Mucosa of rectum (tissue), 2 donors: ENCODE data around the gene STAT5A.

Experiments
- H3K27ac ChIP-seq, 2 donors: one replicate each; pipeline ENCODE4 v1.7.0; 2013; ENCODE audit warnings: inconsistent platforms in 2 of 2, low read depth in 2 of 2, low read length in 2 of 2
- H3K27me3 ChIP-seq, 2 donors: one replicate each; pipeline ENCODE4 v1.7.0; 2013; ENCODE audit warnings: low read length in 2 of 2; ENCODE audit not compliant: control insufficient read depth in 2 of 2, insufficient read depth in 2 of 2
- H3K36me3 ChIP-seq, 2 donors: one replicate each; pipeline ENCODE4 v1.7.0; 2013; ENCODE audit warnings: low read length in 2 of 2; ENCODE audit not compliant: control insufficient read depth in 2 of 2, insufficient read depth in 2 of 2
- H3K4me1 ChIP-seq, 2 donors: one replicate each; pipeline ENCODE4 v1.7.0; 2013; ENCODE audit warnings: low read length in 2 of 2, mild to moderate bottlenecking in 1 of 2; ENCODE audit not compliant: control insufficient read depth in 2 of 2, insufficient read depth in 2 of 2
- H3K4me3 ChIP-seq, 2 donors: one replicate each; pipeline ENCODE4 v1.7.0; 2013; ENCODE audit warnings: low read length in 2 of 2
- H3K9ac ChIP-seq, 2 donors: one replicate each; pipeline ENCODE4 v1.7.0; 2013; ENCODE audit warnings: low read length in 2 of 2, low read depth in 1 of 2, mild to moderate bottlenecking in 1 of 2
- H3K9me3 ChIP-seq, 2 donors: one replicate each; pipeline ENCODE4 v1.7.0; 2013; ENCODE audit warnings: low read length in 2 of 2; ENCODE audit not compliant: control insufficient read depth in 2 of 2
- donor health status: healthy.
- donor health status: Normal muscosa, but diverticular disease.

STAT5A gene

DNA sequence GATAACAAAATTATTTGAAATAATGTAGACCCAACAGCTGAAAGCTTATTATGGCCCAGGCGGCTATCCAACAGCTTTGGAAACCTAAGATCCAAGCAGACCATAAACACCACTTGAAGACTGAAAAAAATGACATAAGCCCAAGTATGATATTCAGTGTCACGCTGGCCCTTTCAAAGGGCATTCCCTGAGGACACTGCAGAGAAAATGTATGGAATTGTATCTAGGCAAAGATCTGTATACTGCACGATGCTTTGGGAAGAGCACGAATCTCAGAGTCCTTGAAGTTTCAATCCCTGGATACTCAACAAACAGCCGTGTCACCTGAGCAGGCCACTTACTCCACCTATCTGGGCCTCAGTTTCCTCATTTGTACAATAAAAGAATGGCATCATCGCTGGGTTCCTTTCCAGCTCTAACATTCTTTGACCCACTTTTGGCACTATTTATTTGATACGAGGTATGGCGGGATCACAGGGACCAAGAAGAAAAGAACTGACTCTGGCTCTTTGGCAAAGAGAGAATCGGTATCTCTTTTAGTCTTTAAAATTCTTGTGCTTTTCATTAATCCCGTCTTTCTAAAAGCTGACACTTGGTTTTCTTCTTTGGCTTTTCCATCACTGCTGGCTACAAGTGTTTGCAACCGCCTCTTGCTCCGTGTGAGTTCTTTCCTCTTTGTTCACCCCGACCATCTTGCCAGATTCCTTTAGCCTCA is 13.3 kb upstream of the STAT5A start:
- no peaks in the 10 kb centered on the region for H3K36me3 ChIP-seq
- H3K4me3 ChIP-seq: peak overlapping the region; percentile 72 to 82
- H3K27me3 ChIP-seq: no peaks in the 10 kb centered on the region
- peak overlapping the region; percentile 79 to 87 for H3K9ac ChIP-seq
- H3K9me3 ChIP-seq: no peaks in the 10 kb centered on the region
- peak overlapping the region; percentile 26 to 82 for H3K27ac ChIP-seq
- peaks cover 12 to 15% of the 10 kb centered on the region in 2 donors for H3K4me1 ChIP-seq

DNA sequence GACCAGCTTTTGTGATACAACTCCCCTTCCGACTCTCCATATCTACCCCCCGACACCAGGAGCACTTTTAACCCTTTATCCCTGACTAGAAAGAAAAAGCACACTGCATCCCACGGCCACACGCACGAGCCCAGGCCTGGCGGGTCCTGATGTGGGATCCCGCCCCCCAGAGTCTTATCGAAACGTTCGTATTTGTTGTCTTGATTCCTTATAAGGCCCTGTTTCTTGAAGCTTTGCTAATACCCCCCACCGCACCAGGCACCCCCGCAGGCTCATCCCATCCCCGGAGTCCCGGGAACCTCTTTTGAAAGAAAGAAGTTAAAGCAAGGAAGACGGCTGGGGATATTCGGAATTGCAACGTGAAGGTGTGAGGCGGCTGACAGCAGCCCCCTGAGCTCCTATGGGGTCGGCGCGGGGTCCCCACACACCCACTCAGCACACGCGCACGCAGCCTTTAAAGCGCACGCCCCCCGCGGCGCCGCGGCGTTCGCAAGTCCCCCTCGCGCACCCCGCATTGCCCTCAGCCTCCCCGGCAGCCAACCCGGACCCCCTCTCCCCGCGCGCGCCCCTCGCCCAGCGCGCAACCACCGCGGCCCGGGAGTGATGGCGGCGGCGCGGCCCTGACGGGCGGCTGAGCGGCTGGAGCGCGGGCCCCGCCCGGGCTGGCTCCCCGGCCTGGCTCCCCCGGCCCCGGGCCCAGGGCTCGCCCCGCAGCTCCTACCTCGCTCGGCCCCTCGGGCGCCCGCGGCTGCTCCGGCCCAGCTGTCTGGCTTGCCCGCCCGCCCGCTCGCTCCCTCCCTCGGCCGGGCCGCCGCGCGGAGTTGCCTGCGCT is 12.6 kb upstream of the STAT5A start:
- Histone ChIP-seq H3K9ac (peak overlapping the region; percentile 79 to 87), H3K27ac (peak overlapping the region; percentile 40 to 82), H3K4me3 (peak overlapping the region; percentile 72 to 82), H3K36me3 (no peaks in the 10 kb centered on the region), H3K27me3 (no peaks in the 10 kb centered on the region), H3K4me1 (peaks cover 12 to 15% of the 10 kb centered on the region in 2 donors), H3K9me3 (no peaks in the 10 kb centered on the region)

- H3K9ac ChIP-seq: peak within 1 kb of the TSS; percentile 87 to 92
- no peaks in the 10 kb centered on the region for H3K9me3 ChIP-seq
- H3K36me3 ChIP-seq: no peaks in the 10 kb centered on the region
- H3K4me3 ChIP-seq: peak within 1 kb of the TSS; percentile 72 to 82
- H3K27ac ChIP-seq: peak within 1 kb of the TSS; percentile 76 to 82
- H3K27me3 ChIP-seq: no peaks in the 10 kb centered on the region
- peaks cover 12 to 15% of the 10 kb centered on the region in 2 donors for H3K4me1 ChIP-seq
These were observed 12.0 kb upstream of the STAT5A start, which contains the start of gene STAT5B for GRCh38 chr17:42276359-42276608. STAT5B (minus strand) TSS chr17:42276391; CDS start chr17:42232127, 44,264 bp downstream.

DNA sequence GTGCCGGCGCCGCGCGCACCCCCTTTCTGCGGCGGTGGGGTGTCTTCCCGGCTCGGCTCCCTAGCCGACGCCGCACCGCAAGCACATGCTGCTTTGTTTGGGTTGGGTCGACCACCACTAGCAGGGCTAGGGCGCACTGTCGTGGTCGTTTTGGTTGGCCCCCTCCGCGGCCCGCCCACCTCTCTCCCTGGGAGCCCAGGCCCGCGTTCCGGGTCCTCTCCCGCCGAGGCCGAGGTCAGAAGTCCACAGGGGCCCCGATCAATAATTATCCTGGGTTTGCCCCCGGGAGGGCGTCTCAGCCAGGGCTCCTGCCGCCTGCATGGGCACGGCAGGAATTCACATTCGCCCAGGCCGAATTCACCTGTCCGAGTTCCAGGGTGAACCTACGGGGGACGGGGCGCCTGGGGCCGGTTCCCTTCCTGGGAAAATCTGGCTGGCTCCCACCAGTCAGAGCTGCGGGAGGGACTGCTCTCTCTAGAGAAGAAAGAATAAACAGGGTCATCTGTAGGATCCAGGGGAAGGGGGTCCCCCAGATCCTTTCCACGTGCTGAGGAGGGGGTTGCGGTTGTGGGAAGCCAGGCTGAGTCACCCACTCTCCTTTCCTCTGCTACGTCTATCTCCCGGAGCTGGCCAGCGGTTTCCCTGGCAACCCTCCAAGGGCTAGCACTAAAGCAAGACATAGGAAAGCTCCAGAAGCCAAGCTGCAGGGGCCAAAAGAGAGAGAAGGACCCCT is 11.5 kb upstream of the STAT5A start:
- no peaks in the 10 kb centered on the region for H3K27me3 ChIP-seq
- H3K27ac ChIP-seq: peak overlapping the region; percentile 76 to 82
- H3K4me3 ChIP-seq: peak overlapping the region; percentile 71 to 72
- H3K4me1 ChIP-seq: peaks cover 12 to 15% of the 10 kb centered on the region in 2 donors
- H3K36me3 ChIP-seq: no peaks in the 10 kb centered on the region
- no peaks in the 10 kb centered on the region for H3K9me3 ChIP-seq
- H3K9ac ChIP-seq: peak overlapping the region; percentile 87 to 92

GRCh38 chr17:42277342-42277712 is 11.0 kb upstream of the STAT5A start:
- Histone ChIP-seq H3K27ac (peak overlapping the region; percentile 76 to 82), H3K9me3 (no peaks in the 10 kb centered on the region), H3K4me1 (peaks cover 12 to 15% of the 10 kb centered on the region in 2 donors), H3K4me3 (peak overlapping the region; percentile 71 to 72), H3K9ac (no peak overlapping the region), H3K27me3 (no peaks in the 10 kb centered on the region), H3K36me3 (no peaks in the 10 kb centered on the region)

DNA sequence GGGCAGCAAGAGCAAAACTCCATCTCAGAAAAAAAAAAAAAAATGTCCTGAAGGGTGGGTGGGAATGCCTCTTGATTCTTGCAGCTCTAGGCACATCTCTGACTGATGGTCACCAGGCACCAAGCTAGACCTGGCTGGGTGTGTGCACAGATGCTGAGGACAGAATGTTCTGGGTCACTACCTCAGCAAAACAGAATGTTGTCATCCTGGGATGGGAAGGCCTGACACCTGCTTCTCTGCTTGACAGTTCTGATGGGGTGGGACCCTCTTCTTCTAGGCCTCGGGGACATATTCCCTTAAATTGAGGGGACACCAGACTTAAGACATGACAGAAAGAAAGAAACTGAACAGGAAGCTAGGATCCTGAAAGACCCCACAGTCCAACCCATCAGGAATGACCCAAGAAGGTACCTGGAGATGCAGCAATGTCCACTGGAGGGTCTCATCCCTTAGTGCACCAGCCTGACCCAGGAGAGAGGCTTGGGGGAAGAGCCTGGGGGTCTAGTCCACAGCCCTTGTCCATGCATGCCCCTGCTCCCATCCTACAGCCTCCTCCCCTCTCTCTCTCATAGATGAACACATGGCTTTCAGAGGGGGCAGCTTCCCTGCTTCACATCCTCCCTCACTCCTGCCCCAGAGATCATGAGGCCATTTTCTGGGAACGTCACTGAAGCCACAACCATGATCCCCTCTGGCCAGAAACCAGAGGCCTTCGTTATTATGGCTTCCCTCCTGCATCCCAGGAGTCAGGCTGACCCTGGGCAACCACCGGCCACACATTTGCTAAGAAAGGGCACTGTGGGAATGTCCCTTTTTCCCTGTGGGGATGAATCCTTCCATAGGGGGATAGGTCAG is 8.3 kb upstream of the STAT5A start:
- no peaks in the 10 kb centered on the region for H3K9me3 ChIP-seq
- no peaks in the 10 kb centered on the region for H3K36me3 ChIP-seq
- H3K4me1 ChIP-seq: peaks cover 5 to 8% of the 10 kb centered on the region in 2 donors
- H3K27ac ChIP-seq: no peak overlapping the region
- H3K4me3 ChIP-seq: no peak overlapping the region
- H3K9ac ChIP-seq: no peak overlapping the region
- H3K27me3 ChIP-seq: no peaks in the 10 kb centered on the region

DNA sequence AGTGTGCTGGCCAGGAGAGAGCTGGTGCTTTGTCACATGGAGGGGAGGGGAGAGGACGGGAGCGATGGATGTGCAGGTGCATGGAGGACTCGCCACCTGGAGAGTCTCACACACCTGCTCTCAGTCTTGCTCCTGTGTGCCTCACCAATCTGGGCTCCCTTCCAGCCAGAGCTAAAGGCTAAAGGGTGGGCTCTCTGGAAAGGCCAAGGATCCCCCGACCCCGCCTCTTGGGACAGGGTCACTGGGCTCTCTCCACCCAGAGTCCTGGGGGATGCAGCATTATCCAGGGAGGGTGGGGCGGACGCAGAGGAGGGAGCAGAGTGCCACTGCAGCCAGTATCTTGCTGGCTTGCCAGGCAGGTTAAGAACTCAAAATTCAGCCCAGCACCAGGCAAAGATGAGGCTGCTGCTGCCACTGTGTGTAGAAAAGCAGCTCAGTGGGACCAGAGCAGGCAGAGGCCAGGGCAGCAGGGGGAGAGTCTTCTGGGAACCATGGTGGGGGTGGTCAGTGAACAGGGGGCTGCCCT is 6.7 kb upstream of the STAT5A start:
- no peak overlapping the region for H3K4me3 ChIP-seq
- H3K27me3 ChIP-seq: no peaks in the 10 kb centered on the region
- H3K27ac ChIP-seq: no peak overlapping the region
- peaks cover 5 to 9% of the 10 kb centered on the region in 2 donors for H3K4me1 ChIP-seq
- H3K9me3 ChIP-seq: no peaks in the 10 kb centered on the region
- H3K36me3 ChIP-seq: no peaks in the 10 kb centered on the region
- H3K9ac ChIP-seq: no peak overlapping the region

GRCh38 chr17:42282478-42283080 is 5.7 kb upstream of the STAT5A start:
- Histone ChIP-seq H3K9me3 (no peaks in the 10 kb centered on the region), H3K4me3 (no peak overlapping the region), H3K9ac (no peak overlapping the region), H3K27me3 (no peaks in the 10 kb centered on the region), H3K4me1 (peaks cover 14 to 15% of the 10 kb centered on the region in 2 donors), H3K36me3 (no peaks in the 10 kb centered on the region), H3K27ac (no peak overlapping the region)
